DND-41 (cell line): ENCODE data around the gene SS18.

Source experiments
- EZH2 ChIP-seq: IDR thresholded peaks from 3 replicates; pipeline ENCODE4 v1.6.1; 2012; ENCODE audit warnings: borderline replicate concordance, low read depth, mild to moderate bottlenecking, moderate library complexity, low read length, inconsistent platforms; ENCODE audit not compliant: severe bottlenecking
- TF ChIP-seq, protein P1 (sequence below): IDR thresholded peaks from 2 replicates; pipeline ENCODE4 v1.5.1; 2012; ENCODE audit warnings: borderline replicate concordance, low read length, moderate library complexity, mild to moderate bottlenecking; ENCODE audit not compliant: poor library complexity, severe bottlenecking; ENCODE audit errors: extremely low read depth

DNA sequence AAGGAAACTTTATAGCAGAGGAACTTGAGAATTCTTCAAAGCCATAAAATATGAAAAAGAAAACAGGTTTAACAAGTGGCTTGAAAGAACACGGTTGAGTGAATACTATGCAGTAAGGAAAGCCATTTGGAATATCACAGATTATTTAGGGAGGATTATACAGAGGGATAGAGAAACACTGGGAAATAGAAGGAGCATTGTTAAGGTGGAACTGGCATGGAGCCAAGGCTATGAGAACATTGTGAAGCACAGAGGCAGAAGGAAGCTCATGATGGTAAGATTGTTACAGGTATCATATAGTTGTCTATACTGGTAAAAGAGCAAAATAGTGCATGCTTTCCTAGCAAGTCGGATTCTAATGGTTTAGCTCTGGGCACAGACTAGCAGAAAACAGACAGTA is 87.1 kb downstream of the SS18 start:
- TF ChIP-seq, protein P1, sequence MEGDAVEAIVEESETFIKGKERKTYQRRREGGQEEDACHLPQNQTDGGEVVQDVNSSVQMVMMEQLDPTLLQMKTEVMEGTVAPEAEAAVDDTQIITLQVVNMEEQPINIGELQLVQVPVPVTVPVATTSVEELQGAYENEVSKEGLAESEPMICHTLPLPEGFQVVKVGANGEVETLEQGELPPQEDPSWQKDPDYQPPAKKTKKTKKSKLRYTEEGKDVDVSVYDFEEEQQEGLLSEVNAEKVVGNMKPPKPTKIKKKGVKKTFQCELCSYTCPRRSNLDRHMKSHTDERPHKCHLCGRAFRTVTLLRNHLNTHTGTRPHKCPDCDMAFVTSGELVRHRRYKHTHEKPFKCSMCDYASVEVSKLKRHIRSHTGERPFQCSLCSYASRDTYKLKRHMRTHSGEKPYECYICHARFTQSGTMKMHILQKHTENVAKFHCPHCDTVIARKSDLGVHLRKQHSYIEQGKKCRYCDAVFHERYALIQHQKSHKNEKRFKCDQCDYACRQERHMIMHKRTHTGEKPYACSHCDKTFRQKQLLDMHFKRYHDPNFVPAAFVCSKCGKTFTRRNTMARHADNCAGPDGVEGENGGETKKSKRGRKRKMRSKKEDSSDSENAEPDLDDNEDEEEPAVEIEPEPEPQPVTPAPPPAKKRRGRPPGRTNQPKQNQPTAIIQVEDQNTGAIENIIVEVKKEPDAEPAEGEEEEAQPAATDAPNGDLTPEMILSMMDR = no peak
- TF ChIP-seq EZH2 = no peak
